Endothelial cell of umbilical vein (primary cell): ENCODE results near the gene ZNF154.

Source experiments
- JUN ChIP-seq: IDR thresholded peaks from 2 replicates; pipeline ENCODE4 v1.6.1; 2011; ENCODE audit warnings: borderline replicate concordance, low read depth; ENCODE audit not compliant: insufficient read length, insufficient read depth
- POLR2A ChIP-seq: IDR thresholded peaks from 2 replicates; pipeline ENCODE4 v1.6.1; 2012; ENCODE audit warnings: low read depth, mild to moderate bottlenecking, control low read depth, low read length
- TF ChIP-seq, protein P1 (sequence below), 2 donors: IDR thresholded peaks; 1 replicate in 1 of 2; 2 replicates in 1 of 2; pipeline ENCODE4 v1.5.1; 2011; ENCODE audit warnings: low read length in 2 of 2, mild to moderate bottlenecking in 2 of 2, moderate library complexity in 2 of 2, control low read depth in 1 of 2, inconsistent platforms in 1 of 2, low read depth in 1 of 2; ENCODE audit not compliant: insufficient read depth in 1 of 2; ENCODE audit errors: extremely low read depth in 1 of 2

DNA sequence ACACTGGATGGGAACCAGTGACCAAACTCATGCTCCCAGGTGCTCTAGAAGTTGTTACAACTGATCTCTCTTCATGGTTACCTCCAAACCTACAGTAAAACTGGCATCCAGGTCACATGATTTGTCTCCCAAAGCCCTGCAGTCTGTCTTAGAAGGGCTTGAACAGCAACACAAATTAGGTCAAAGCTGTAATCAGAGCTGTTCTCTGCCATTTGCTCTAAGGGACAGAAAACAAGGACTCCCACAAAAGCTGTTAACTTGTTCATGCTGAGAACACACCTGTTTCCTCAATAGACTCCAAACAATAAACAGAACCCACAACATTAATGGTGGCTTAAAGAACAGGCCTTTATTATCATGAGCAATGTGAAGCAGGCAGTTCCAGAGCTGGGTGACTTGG, 10.4 kb upstream of the ZNF154 start:
- TF ChIP-seq, protein P1, sequence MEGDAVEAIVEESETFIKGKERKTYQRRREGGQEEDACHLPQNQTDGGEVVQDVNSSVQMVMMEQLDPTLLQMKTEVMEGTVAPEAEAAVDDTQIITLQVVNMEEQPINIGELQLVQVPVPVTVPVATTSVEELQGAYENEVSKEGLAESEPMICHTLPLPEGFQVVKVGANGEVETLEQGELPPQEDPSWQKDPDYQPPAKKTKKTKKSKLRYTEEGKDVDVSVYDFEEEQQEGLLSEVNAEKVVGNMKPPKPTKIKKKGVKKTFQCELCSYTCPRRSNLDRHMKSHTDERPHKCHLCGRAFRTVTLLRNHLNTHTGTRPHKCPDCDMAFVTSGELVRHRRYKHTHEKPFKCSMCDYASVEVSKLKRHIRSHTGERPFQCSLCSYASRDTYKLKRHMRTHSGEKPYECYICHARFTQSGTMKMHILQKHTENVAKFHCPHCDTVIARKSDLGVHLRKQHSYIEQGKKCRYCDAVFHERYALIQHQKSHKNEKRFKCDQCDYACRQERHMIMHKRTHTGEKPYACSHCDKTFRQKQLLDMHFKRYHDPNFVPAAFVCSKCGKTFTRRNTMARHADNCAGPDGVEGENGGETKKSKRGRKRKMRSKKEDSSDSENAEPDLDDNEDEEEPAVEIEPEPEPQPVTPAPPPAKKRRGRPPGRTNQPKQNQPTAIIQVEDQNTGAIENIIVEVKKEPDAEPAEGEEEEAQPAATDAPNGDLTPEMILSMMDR (IDR thresholded peaks at IDR 0.05; ENCODE audit: extremely low read depth in 1 of 2, insufficient read depth in 1 of 2, low read depth in 1 of 2, low read length in 2 of 2): no peak
- no peak for TF ChIP-seq JUN
- no peak for TF ChIP-seq POLR2A
